K562 (cell line): ENCODE data around the gene PDCD1. TPM values are rescaled to one million over a fixed set of nuclear protein-coding genes. Genes with fewer than 3 reads are reported as not detected.

Experiments
- ATAC-seq: fragments of 200-7000 bp; cut with Tn5 transposase; 3 replicates; pipeline ENCODE4 v1.9.1; 2020; ENCODE audit warnings: moderate library complexity
- BruUV-seq: library from RNA; stranded (reverse); fragments of 400-500 nt; replicated peaks from 2 replicates; lab custom pipeline; 2021; lab: Mats Ljungman, UMichigan
- CTCF ChIA-PET: fragments of 300-600 bp; formaldehyde crosslinking; extraction: SDS; loops from one replicate; lab custom pipeline; 2021; ENCODE audit warnings: low intra/inter-chr PET ratio; lab: Yijun Ruan, JAX
- POLR2A ChIA-PET: fragments of 300-600, 350-650 bp; sonication (Branson Sonifier 250); formaldehyde crosslinking; extraction: SDS; loops from one replicate; lab custom pipeline; 2021; ENCODE audit warnings: antibody characterized with exemption, inconsistent platforms; lab: Yijun Ruan, JAX
- DNase-seq, 4 experiments: peaks; one replicate each; pipeline versions ENCODE4 v3.0.0 to v3.0.0-alpha.2; 2011 to 2018; ENCODE audit warnings: low spot score in 3 of 4, mixed read lengths in 3 of 4; ENCODE audit errors: extremely low read depth in 1 of 4
- FAIRE-seq: peaks from 2 replicates; lab custom pipeline; 2011; peaks lifted over from hg19 to GRCh38; lab: Jason Lieb, UNC
- H2AFZ ChIP-seq: 2 replicates; pipeline ENCODE4 v1.6.0; 2011; ENCODE audit warnings: low read depth, low read length, control low read depth, inconsistent platforms
- H3K27ac ChIP-seq: fragments of 200-600 bp; 3 replicates; pipeline ENCODE4 v1.8.0; 2011; ENCODE audit warnings: low read depth, mild to moderate bottlenecking, control low read depth, inconsistent platforms, low read length, moderate library complexity, mixed read lengths; ENCODE audit errors: extremely low read depth
- H3K27me3 ChIP-seq, 2 experiments: fragments of 300-600 bp in 1 of 2; 2 replicates in 1 of 2; 3 replicates in 1 of 2; pipeline versions ENCODE4 v1.6.0 to v1.8.0; 2011; ENCODE audit warnings: inconsistent platforms in 2 of 2, low read length in 2 of 2, mild to moderate bottlenecking in 1 of 2, mixed read lengths in 1 of 2, moderate library complexity in 1 of 2; ENCODE audit not compliant: control insufficient read depth in 2 of 2, insufficient read depth in 2 of 2
- H3K36me3 ChIP-seq: fragments of 300-600 bp; 3 replicates; pipeline ENCODE4 v1.8.0; 2011; ENCODE audit warnings: mild to moderate bottlenecking, low read length, inconsistent platforms; ENCODE audit not compliant: control insufficient read depth, insufficient read depth
- H3K4me1 ChIP-seq, 2 experiments: fragments of 200-600 bp in 1 of 2; replicated peaks in 1 of 2; 2 replicates in 1 of 2; 3 replicates in 1 of 2; pipeline versions ENCODE4 v1.5.1 to v1.8.0; 2011; ENCODE audit warnings: inconsistent platforms in 2 of 2, low read length in 2 of 2, mild to moderate bottlenecking in 1 of 2, mixed read lengths in 1 of 2, moderate library complexity in 1 of 2; ENCODE audit not compliant: control insufficient read depth in 2 of 2, insufficient read depth in 2 of 2
- H3K4me2 ChIP-seq: 2 replicates; pipeline ENCODE4 v1.6.1; 2011; ENCODE audit warnings: low read length, control low read depth, inconsistent platforms, mixed read lengths; ENCODE audit not compliant: insufficient read depth
- H3K4me3 ChIP-seq: fragments of 200-600 bp; sonication (generic), shearing (Covaris generic); 2 replicates; pipeline ENCODE4 v1.5.1; 2016; ENCODE audit warnings: control low read depth, inconsistent platforms
- H3K79me2 ChIP-seq: fragments of 200-600 bp; 3 replicates; pipeline ENCODE4 v1.8.0; 2011; ENCODE audit warnings: low read length, inconsistent platforms; ENCODE audit not compliant: control insufficient read depth, insufficient read depth
- H3K9ac ChIP-seq, 2 experiments: 2 replicates each; pipeline versions ENCODE4 v1.6.0 to v1.6.1; 2011; ENCODE audit warnings: low read depth in 2 of 2, low read length in 2 of 2, control low read depth in 1 of 2, inconsistent platforms in 1 of 2, mild to moderate bottlenecking in 1 of 2, mixed read lengths in 1 of 2; ENCODE audit not compliant: insufficient read depth in 1 of 2
- H3K9me1 ChIP-seq: one replicate; pipeline ENCODE4 v1.6.0; 2011; ENCODE audit warnings: inconsistent platforms, mild to moderate bottlenecking, low read length, moderate library complexity; ENCODE audit not compliant: control insufficient read depth, insufficient read depth
- H3K9me3 ChIP-seq: replicated peaks from 2 replicates; pipeline ENCODE4 v1.5.1; 2011; ENCODE audit warnings: low read depth, low read length, inconsistent platforms; ENCODE audit not compliant: control insufficient read depth, insufficient read depth
- H4K20me1 ChIP-seq: replicated peaks from 2 replicates; pipeline ENCODE4 v1.6.1; 2011; ENCODE audit warnings: low read length, inconsistent platforms, mixed read lengths; ENCODE audit not compliant: control insufficient read depth, insufficient read depth
- CCAR2 ChIP-seq: fragments of 200-400 bp; formaldehyde crosslinking; IDR thresholded peaks from 2 replicates; pipeline ENCODE4 v1.6.1; 2017; ENCODE audit warnings: mild to moderate bottlenecking, low read depth, low read length
- HDAC2 ChIP-seq: fragments of 450-650 bp; IDR thresholded peaks from 2 replicates; pipeline ENCODE4 v1.6.1; 2016; ENCODE audit warnings: mild to moderate bottlenecking
- ILK ChIP-seq: fragments of 450-650 bp; IDR thresholded peaks from 2 replicates; pipeline ENCODE4 v1.6.1; 2016; ENCODE audit warnings: missing genetic modification characterization, low read depth, mild to moderate bottlenecking, missing compliant biosample characterization, moderate library complexity, borderline replicate concordance
- MYBL2 ChIP-seq, 2 experiments: fragments of 450-650 bp in 1 of 2; sonication (generic) in 1 of 2; formaldehyde crosslinking in 1 of 2; IDR thresholded peaks; 2 replicates each; pipeline versions ENCODE4 v1.6.1 to v1.8.1; 2017 to 2022; ENCODE audit warnings: borderline replicate concordance in 1 of 2, inconsistent platforms in 1 of 2, low read depth in 1 of 2, mild to moderate bottlenecking in 1 of 2, missing genetic modification reagents in 1 of 2, moderate library complexity in 1 of 2
- NFYB ChIP-seq: IDR thresholded peaks from 2 replicates; pipeline ENCODE4 v1.6.1; 2011; ENCODE audit warnings: mild to moderate bottlenecking, moderate library complexity; ENCODE audit not compliant: insufficient read length; ENCODE audit errors: extremely low read depth
- RFX1 ChIP-seq: fragments of 450-650 bp; IDR thresholded peaks from 2 replicates; pipeline ENCODE4 v1.6.1; 2016; ENCODE audit warnings: mild to moderate bottlenecking, moderate library complexity
- ZBED1 ChIP-seq: IDR thresholded peaks from 2 replicates; pipeline ENCODE4 v1.6.1; 2014
- ZNF184 ChIP-seq: sonication (generic); formaldehyde crosslinking; IDR thresholded peaks from 2 replicates; pipeline ENCODE4 v1.5.0; 2020; ENCODE audit warnings: missing genetic modification reagents
- ZNF253 ChIP-seq: fragments of 250-450 bp; sonication (Bioruptor Pico); conservative IDR thresholded peaks from 2 replicates; pipeline ENCODE4 v1.6.1; 2021; ENCODE audit warnings: mild to moderate bottlenecking
- ZNF57 ChIP-seq: fragments of 450-650 bp; formaldehyde crosslinking; IDR thresholded peaks from 2 replicates; pipeline ENCODE4 v1.4.0; 2020; ENCODE audit warnings: mild to moderate bottlenecking, moderate library complexity
- WGBS: fragments of 100-300 bp; shearing (Covaris generic); methylation state at CpG from one replicate; pipeline ENCODE4 v1.1.6; 2016; ENCODE audit warnings: low coverage, mixed read lengths; ENCODE audit not compliant: insufficient coverage; ENCODE audit errors: missing lambda C conversion rate; 5-methylcytosine and 5-hydroxymethylcytosine counted together
- in situ Hi-C: fragments of 300-500 bp; cut with MboI; formaldehyde crosslinking; loops from 4 replicates; pipeline ENCODE4 v1.15.0; 2018; ENCODE audit warnings: inconsistent platforms, mixed read lengths
- intact Hi-C: fragments of 100-400 bp; cut with micrococcal nuclease; formaldehyde crosslinking; loops from 2 replicates; pipeline ENCODE4 v1.14.2; 2022
- polyA plus RNA-seq, 8 experiments: library from polyadenylated mRNA; depleted of rRNA in 4 of 8; stranded (reverse) in 5 of 8; unstranded in 3 of 8; fragments of >200 nt; fragmentation: Nextera tagmentation in 2 of 8; fragmentation: Illumina TruSeq in 1 of 8; extraction: Ambion mirVana in 2 of 8; extraction: Trizol in 1 of 8; gene quantifications; 2 replicates each; pipeline versions ENCODE4 v1.2.1 to v1.2.3, GENCODE V29; 2011 to 2014; ENCODE audit warnings: inconsistent platforms in 1 of 8, missing spikeins in 1 of 8
- total RNA-seq, 7 experiments: library from RNA; depleted of rRNA in 6 of 7; stranded (reverse); fragments of >200 nt in 6 of 7; fragmentation: Illumina TruSeq in 2 of 7; extraction: Trizol in 2 of 7; gene quantifications; 2 replicates each; pipeline versions ENCODE4 v1.2.1 to v1.2.3, GENCODE V29; 2011 to 2021; ENCODE audit warnings: low replicate concordance in 1 of 7
- TF ChIP-seq, protein P1 (sequence below): fragments of 250-450 bp; sonication (Bioruptor Pico); IDR thresholded peaks from 2 replicates; pipeline ENCODE4 v1.5.1; 2021; ENCODE audit warnings: mild to moderate bottlenecking

PDCD1 gene
- total and polyA plus RNA-seq, 9 of the 15 experiments (the other 6 are each of a cell fraction or from before 2014, with no cell fraction given), result 0.15 to 2.5 (median 1.0) TPM; not detected in 2

GRCh38 chr2:241810307-241811200, 48.1 kb downstream of the PDCD1 start:
- H3K36me3 ChIP-seq, result no peaks in the 10 kb centered on the region
- TF ChIP-seq ZNF184 (no peak), MYBL2 (IDR thresholded peaks at IDR 0.05; ENCODE audit: low read depth) (no peak), MYBL2 (CRISPR knock-in tag; IDR thresholded peaks at IDR 0.05; ENCODE audit: borderline replicate concordance) (no peak), CCAR2 (no peak), RFX1 (no peak), ZBED1 (no peak), NFYB (no peak), ZNF57 (CRISPR knock-in tag) (no peak), ILK (tag) (no peak), ZNF253 (CRISPR knock-in tag) (no peak), HDAC2 (no peak)
- TF ChIP-seq, protein P1, sequence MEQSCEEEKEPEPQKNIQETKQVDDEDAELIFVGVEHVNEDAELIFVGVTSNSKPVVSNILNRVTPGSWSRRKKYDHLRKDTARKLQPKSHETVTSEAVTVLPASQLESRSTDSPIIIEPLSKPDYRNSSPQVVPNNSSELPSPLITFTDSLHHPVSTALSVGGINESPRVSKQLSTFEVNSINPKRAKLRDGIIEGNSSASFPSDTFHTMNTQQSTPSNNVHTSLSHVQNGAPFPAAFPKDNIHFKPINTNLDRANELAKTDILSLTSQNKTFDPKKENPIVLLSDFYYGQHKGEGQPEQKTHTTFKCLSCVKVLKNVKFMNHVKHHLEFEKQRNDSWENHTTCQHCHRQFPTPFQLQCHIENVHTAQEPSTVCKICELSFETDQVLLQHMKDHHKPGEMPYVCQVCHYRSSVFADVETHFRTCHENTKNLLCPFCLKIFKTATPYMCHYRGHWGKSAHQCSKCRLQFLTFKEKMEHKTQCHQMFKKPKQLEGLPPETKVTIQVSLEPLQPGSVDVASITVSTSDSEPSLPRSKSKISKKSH (CRISPR knock-in tag), result no peak
- WGBS, result 56% methylated on average over 14 of the region's 28 CpGs
- FAIRE-seq (no peak), DNase-seq (no peak), ATAC-seq (no peak)
- no peak overlapping the region for H3K27ac ChIP-seq
- no peaks in the 10 kb centered on the region for H3K9me1 ChIP-seq
- in situ Hi-C loops (no loop called here), intact Hi-C loops (no loop called here)
- no peak overlapping the region for H3K4me3 ChIP-seq
- no peaks in the 10 kb centered on the region for H3K9me3 ChIP-seq
- POLR2A ChIA-PET, result interaction anchor here (0.7 kb wide), 1 partner anchor 112 kb away, joined by 3 read pairs; no protein-coding TSS in a partner anchor
- no peaks in the 10 kb centered on the region for H3K79me2 ChIP-seq
- no peaks in the 10 kb centered on the region for H4K20me1 ChIP-seq
- peaks cover 4 to 56% of the 10 kb centered on the region in 2 experiments for H3K4me1 ChIP-seq
- CTCF ChIA-PET, result no interaction called here
- no peaks in the 10 kb centered on the region for H3K27me3 ChIP-seq
- no TSS peak for BruUV-seq
- H3K4me2 ChIP-seq, result no peak overlapping the region
- no peak overlapping the region for H2AFZ ChIP-seq
- no peak overlapping the region for H3K9ac ChIP-seq
